ENCODE measurements around the gene PPIL4. TPM values are rescaled to one million over a fixed set of nuclear protein-coding genes. Genes with fewer than 3 reads are reported as not detected.
"Not testable (repeated sequence)": the region's sequence is repeated elsewhere in the genome, so short reads cannot be mapped to it uniquely, and the experiment has no call there.

The PPIL4 gene
- total RNA-seq, 2 donors from 2014 or later, result 18.7 to 19.7 TPM

- Mint-ChIP-seq H3K4me3 (no peak overlapping the region), H3K27me3 (no peaks in the 10 kb centered on the region), H3K27ac (peak overlapping the region in 1 of 2 donors; percentile 60), H3K4me1 (ENCODE audit: low read depth in 2 of 2) (peaks cover 4 to 6% of the 10 kb centered on the region in 2 donors), H3K9me3 (no peaks in the 10 kb centered on the region), H3K36me3 (peaks cover 7% of the 10 kb centered on the region)
- no peak for DNase-seq (ENCODE audit: low spot score)
- no peak for ATAC-seq
Measured at GRCh38 chr6:149503276-149503675, 42.6 kb downstream of the PPIL4 start.

DNA sequence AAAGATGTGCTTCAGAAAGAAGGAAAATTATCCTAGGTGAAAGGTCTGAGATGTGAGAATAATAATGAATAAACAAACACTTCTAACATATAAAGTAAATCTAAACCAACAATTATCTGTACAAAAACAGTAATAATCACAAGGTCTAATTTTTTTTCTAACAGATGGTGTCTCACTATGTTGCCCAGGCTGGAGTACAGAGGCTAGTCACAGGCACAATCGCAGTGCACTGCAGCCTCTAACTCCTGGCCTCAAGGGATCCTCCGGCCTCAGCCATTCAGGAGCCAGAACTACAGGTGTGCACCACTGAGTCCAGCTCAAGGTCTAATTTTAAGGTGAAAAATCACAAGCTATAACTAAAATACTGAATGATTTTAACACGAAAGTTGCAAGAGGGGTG, 44.1 kb downstream of the PPIL4 start:
- no peaks in the 10 kb centered on the region for H3K9me3 Mint-ChIP-seq

DNA sequence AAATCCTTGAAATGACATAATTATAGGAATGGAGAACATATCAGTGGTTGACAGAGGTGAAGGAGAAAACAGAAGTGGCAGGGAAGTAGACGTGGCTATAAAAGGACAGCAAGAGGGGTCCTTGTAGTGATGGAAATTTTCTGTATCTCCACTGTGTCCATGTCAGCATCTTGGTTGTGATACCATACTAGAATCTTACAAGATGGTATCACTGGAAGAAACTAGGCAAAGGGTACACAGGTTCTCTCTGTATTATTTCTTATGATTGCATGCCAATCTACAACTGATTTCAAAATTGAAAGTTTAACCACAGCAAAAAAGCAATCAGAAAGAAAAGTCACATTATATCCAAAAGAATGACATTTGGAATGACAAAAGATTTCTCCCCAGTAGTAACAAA, 44.6 kb downstream of the PPIL4 start:
- no peak overlapping the region for H3K4me3 Mint-ChIP-seq
- H3K9me3 Mint-ChIP-seq, result no peaks in the 10 kb centered on the region
- no peak overlapping the region for H3K27ac Mint-ChIP-seq
- no peak for ATAC-seq
- peaks cover 4 to 6% of the 10 kb centered on the region in 2 donors for H3K4me1 Mint-ChIP-seq (ENCODE audit: low read depth in 2 of 2)
- DNase-seq (ENCODE audit: low spot score), result no peak
- peaks cover 7% of the 10 kb centered on the region for H3K36me3 Mint-ChIP-seq
- no peaks in the 10 kb centered on the region for H3K27me3 Mint-ChIP-seq

More for the DNA sequence above, 44.1 kb downstream of the PPIL4 start:
- DNase-seq (ENCODE audit: low spot score) (no peak), ATAC-seq (no peak)
- H3K4me1 Mint-ChIP-seq (ENCODE audit: low read depth in 2 of 2), result peaks cover 2 to 4% of the 10 kb centered on the region in 2 donors
- peaks cover 7% of the 10 kb centered on the region for H3K36me3 Mint-ChIP-seq
- no peak overlapping the region for H3K4me3 Mint-ChIP-seq
- no peaks in the 10 kb centered on the region for H3K27me3 Mint-ChIP-seq
- no peak overlapping the region for H3K27ac Mint-ChIP-seq

- DNase-seq (ENCODE audit: low spot score), result no peak
- Mint-ChIP-seq H3K9me3 (no peaks in the 10 kb centered on the region), H3K36me3 (no peaks in the 10 kb centered on the region), H3K27me3 (no peaks in the 10 kb centered on the region), H3K27ac (peak overlapping the region in 1 of 2 donors; percentile 27), H3K4me3 (no peak overlapping the region), H3K4me1 (ENCODE audit: low read depth in 2 of 2) (peaks cover 6 to 12% of the 10 kb centered on the region in 2 donors)
- no peak for ATAC-seq
Measured at GRCh38 chr6:149500096-149500495, 45.7 kb downstream of the PPIL4 start.

DNA sequence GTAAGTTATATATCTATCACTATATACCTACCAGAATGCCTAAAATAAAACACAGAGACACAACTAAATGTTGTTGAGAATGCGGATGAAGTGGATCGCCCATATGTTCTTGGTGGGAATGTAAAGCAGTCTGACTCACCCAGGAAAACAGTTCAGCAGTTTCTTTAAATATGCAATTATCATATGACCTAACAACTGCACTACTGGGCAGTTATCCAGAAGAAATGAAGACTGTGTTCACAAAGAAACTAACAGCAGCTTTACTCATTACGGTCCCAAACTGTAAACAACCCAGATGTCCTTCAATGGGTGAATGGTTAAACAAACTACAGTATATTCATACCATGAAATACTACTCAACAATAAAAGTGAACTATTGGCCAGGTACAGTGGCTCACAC, 46.8 kb downstream of the PPIL4 start:
- ATAC-seq, result no peak
- peaks cover 4 to 18% of the 10 kb centered on the region in 2 donors for H3K4me1 Mint-ChIP-seq (ENCODE audit: low read depth in 2 of 2)
- no peak for DNase-seq (ENCODE audit: low spot score)
- no peak overlapping the region for H3K4me3 Mint-ChIP-seq
- H3K36me3 Mint-ChIP-seq, result no peaks in the 10 kb centered on the region
- H3K9me3 Mint-ChIP-seq, result no peaks in the 10 kb centered on the region
- H3K27me3 Mint-ChIP-seq, result no peaks in the 10 kb centered on the region
- peak overlapping the region in 1 of 2 donors; percentile 25 for H3K27ac Mint-ChIP-seq

- no peaks in the 10 kb centered on the region for H3K36me3 Mint-ChIP-seq
- H3K9me3 Mint-ChIP-seq, result no peaks in the 10 kb centered on the region
- no peaks in the 10 kb centered on the region for H3K27me3 Mint-ChIP-seq
- H3K4me3 Mint-ChIP-seq, result no peak overlapping the region
- H3K4me1 Mint-ChIP-seq (ENCODE audit: low read depth in 2 of 2), result peaks cover 2 to 29% of the 10 kb centered on the region in 2 donors
- peak overlapping the region in 1 of 2 donors; percentile 69 for H3K27ac Mint-ChIP-seq
- ATAC-seq, result no peak
- DNase-seq (ENCODE audit: low spot score), result no peak
Measured at GRCh38 chr6:149497365-149497764, 48.5 kb downstream of the PPIL4 start.

- H3K4me1 Mint-ChIP-seq (ENCODE audit: low read depth in 2 of 2), result peaks cover 2 to 29% of the 10 kb centered on the region in 2 donors
- H3K9me3 Mint-ChIP-seq; DNase-seq (ENCODE audit: low spot score); H3K36me3 Mint-ChIP-seq; H3K4me3 Mint-ChIP-seq; H3K27me3 Mint-ChIP-seq: not testable (repeated sequence)
- peak overlapping the region; percentile 64 to 69 for H3K27ac Mint-ChIP-seq
- ATAC-seq, result peak in 1 of 2 donors; percentile 43
Measured at GRCh38 chr6:149496597-149496996, 49.2 kb downstream of the PPIL4 start.

- not testable (repeated sequence) for H3K27me3 Mint-ChIP-seq; H3K9me3 Mint-ChIP-seq; H3K36me3 Mint-ChIP-seq; DNase-seq (ENCODE audit: low spot score); ATAC-seq
- peaks cover 2 to 29% of the 10 kb centered on the region in 2 donors for H3K4me1 Mint-ChIP-seq (ENCODE audit: low read depth in 2 of 2)
- H3K4me3 Mint-ChIP-seq, result peak overlapping the region; percentile 74
- H3K27ac Mint-ChIP-seq, result peak overlapping the region; percentile 64 to 72
Measured at GRCh38 chr6:149495349-149496016, 50.4 kb downstream of the PPIL4 start.

GRCh38 chr6:149494810-149495209, 51.0 kb downstream of the PPIL4 start:
- H3K36me3 Mint-ChIP-seq; DNase-seq (ENCODE audit: low spot score); H3K9me3 Mint-ChIP-seq; H3K27me3 Mint-ChIP-seq: not testable (repeated sequence)
- Mint-ChIP-seq H3K4me3 (peak overlapping the region; percentile 74), H3K27ac (peak overlapping the region; percentile 64 to 72), H3K4me1 (ENCODE audit: low read depth in 2 of 2) (peaks cover 2 to 29% of the 10 kb centered on the region in 2 donors)
- peak; percentile 70 to 90 for ATAC-seq

DNA sequence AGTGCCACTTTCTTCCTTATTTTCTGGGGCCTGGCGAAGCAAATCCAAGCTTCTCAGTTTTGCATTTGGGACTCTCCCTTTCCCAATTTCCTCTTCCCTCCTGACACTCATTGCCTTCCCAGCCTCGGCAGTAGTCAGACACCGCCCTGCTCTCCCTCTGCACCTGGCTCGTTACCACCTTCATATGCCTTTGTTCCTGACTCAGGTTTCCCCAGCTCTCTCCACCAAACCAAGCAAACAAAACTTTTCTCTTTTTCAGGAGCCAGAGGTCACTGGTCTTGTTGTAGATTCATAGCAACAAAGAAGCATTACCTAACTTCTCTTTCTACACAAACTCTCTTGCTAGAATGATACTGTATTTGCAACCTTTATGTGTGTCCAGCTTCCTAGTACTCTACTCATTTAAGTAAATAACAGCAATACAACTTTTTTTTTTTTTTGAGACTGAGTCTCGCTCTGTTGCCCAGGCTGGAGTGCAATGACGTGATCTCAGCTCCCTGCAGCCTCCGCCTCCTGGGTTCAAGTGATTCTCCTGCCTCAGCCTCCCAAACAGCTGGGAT, 52.0 kb downstream of the PPIL4 start:
- no peak for DNase-seq (ENCODE audit: low spot score)
- no peaks in the 10 kb centered on the region for H3K36me3 Mint-ChIP-seq
- no peak for ATAC-seq
- H3K9me3 Mint-ChIP-seq, result no peaks in the 10 kb centered on the region
- H3K4me1 Mint-ChIP-seq (ENCODE audit: low read depth in 2 of 2), result peaks cover 2 to 29% of the 10 kb centered on the region in 2 donors
- peak overlapping the region; percentile 64 to 72 for H3K27ac Mint-ChIP-seq
- H3K27me3 Mint-ChIP-seq, result no peaks in the 10 kb centered on the region
- H3K4me3 Mint-ChIP-seq, result no peak overlapping the region

DNA sequence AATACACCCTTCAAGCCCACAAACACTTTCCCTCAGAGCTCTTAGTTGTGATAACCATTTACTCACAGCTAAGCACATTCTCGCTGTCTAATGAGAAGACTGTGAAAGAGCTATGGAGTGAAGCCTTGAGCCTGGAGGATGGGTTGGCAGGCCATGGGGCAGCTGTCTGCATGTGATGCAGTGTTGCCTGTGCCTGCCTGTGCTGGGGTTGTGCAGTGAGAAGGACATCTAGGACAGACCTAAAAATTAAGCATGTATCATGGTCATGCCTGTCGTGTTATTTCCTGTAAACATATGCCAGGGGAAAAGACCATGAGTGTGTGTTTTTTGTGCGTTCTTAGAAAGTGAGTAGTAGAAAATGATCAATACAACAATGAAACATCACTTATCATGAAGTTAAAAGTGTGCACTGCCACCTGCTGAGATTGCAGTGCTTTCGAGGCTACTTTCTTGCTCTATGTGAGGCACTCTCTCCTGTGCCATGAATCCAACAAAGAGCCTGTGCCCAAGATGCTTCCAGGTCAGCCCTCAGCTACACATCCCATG, 53.0 kb downstream of the PPIL4 start:
- no peak for DNase-seq (ENCODE audit: low spot score)
- Mint-ChIP-seq H3K36me3 (no peaks in the 10 kb centered on the region), H3K4me1 (ENCODE audit: low read depth in 2 of 2) (peaks cover 2 to 29% of the 10 kb centered on the region in 2 donors), H3K4me3 (no peak overlapping the region), H3K9me3 (no peaks in the 10 kb centered on the region), H3K27me3 (no peaks in the 10 kb centered on the region), H3K27ac (no peak overlapping the region)
- ATAC-seq, result no peak

DNA sequence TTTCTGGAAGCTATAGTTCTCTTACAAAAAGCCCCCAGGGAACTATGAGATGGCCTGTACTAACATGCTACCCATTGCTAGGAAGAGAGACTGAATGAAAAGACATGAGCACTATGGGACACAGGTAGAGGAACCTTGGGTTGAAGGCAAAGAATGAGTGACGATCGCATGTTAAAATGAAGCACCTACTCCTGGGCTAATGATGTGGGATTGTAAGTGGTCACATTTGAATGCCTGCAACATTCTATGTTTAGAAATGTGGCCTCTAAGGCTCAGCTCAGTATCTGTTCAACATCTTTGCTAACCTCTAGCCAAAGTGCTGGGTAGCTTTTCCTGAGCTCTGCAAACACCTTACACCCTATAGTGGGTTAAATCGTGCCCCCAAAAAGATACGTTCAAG, 55.9 kb downstream of the PPIL4 start:
- DNase-seq (ENCODE audit: low spot score) (no peak), ATAC-seq (no peak)
- Mint-ChIP-seq H3K4me3 (no peak overlapping the region), H3K27me3 (no peaks in the 10 kb centered on the region), H3K9me3 (no peaks in the 10 kb centered on the region), H3K27ac (no peak overlapping the region), H3K4me1 (ENCODE audit: low read depth in 2 of 2) (peaks cover 5 to 21% of the 10 kb centered on the region in 2 donors), H3K36me3 (no peaks in the 10 kb centered on the region)

GRCh38 chr6:149488815-149489214, 57.0 kb downstream of the PPIL4 start:
- Mint-ChIP-seq H3K4me3 (no peak overlapping the region), H3K9me3 (no peaks in the 10 kb centered on the region), H3K36me3 (no peaks in the 10 kb centered on the region), H3K4me1 (ENCODE audit: low read depth in 2 of 2) (peaks cover 10 to 20% of the 10 kb centered on the region in 2 donors), H3K27me3 (no peaks in the 10 kb centered on the region), H3K27ac (no peak overlapping the region)
- ATAC-seq (no peak), DNase-seq (ENCODE audit: low spot score) (no peak)

GRCh38 chr6:149487316-149487715, 58.5 kb downstream of the PPIL4 start:
- ATAC-seq, result no peak
- Mint-ChIP-seq H3K4me3 (no peak overlapping the region), H3K9me3 (no peaks in the 10 kb centered on the region), H3K27me3 (no peaks in the 10 kb centered on the region), H3K4me1 (ENCODE audit: low read depth in 2 of 2) (peaks cover 16 to 25% of the 10 kb centered on the region in 2 donors), H3K27ac (no peak overlapping the region), H3K36me3 (no peaks in the 10 kb centered on the region)
- DNase-seq (ENCODE audit: low spot score), result no peak

Measured in natural killer cell treated with Interleukin-12 subunit alpha and Interleukin-12 subunit beta and Interleukin-15 and Interleukin-18, amount 100 ng/mL, for 72 hours (primary cell).